HFFc6 (cell line): Measurements from ENCODE around the gene PAK2. TPM values are rescaled to one million over a fixed set of nuclear protein-coding genes. Genes with fewer than 3 reads are reported as not detected.
"Not testable (repeated sequence)": the region's sequence is repeated elsewhere in the genome, so short reads cannot be mapped to it uniquely, and the experiment has no call there.

Experiments
- DNase-seq: peaks from one replicate; pipeline ENCODE4 v3.0.0-alpha.2; 2018
- H3K27ac Mint-ChIP-seq: 2 replicates; pipeline ENCODE4 v1.8.0; 2020; ENCODE audit warnings: mild to moderate bottlenecking, mixed read lengths
- H3K27me3 Mint-ChIP-seq: 2 replicates; pipeline ENCODE4 v1.8.0; 2021; ENCODE audit warnings: mild to moderate bottlenecking, moderate library complexity, mixed read lengths; ENCODE audit not compliant: insufficient read depth
- H3K36me3 Mint-ChIP-seq: 2 replicates; pipeline ENCODE4 v1.8.0; 2021; ENCODE audit warnings: low read depth, mixed read lengths
- H3K4me1 Mint-ChIP-seq: 2 replicates; pipeline ENCODE4 v1.8.0; 2020; ENCODE audit warnings: low read depth, mixed read lengths
- H3K4me3 Mint-ChIP-seq: 2 replicates; pipeline ENCODE4 v1.8.0; 2020; ENCODE audit warnings: mild to moderate bottlenecking, moderate library complexity, mixed read lengths
- H3K9me3 Mint-ChIP-seq: 2 replicates; pipeline ENCODE4 v1.8.0; 2020; ENCODE audit warnings: mild to moderate bottlenecking, mixed read lengths
- total RNA-seq, 6 experiments: library from RNA; stranded (reverse); fragmentation: NEBNext Ultra II Directional; extraction: Animal tissue kit (Norgen Biotek cat#: 25700); gene quantifications; 2 replicates in 1 of 6; 3 replicates in 5 of 6; pipeline ENCODE4 v1.2.3, GENCODE V29; 2021
- TF ChIP-seq, protein P1 (sequence below): fragments of 200-600 bp; sonication (generic); IDR thresholded peaks from 2 replicates; pipeline ENCODE4 v1.5.0; 2021; ENCODE audit warnings: antibody characterized with exemption, mild to moderate bottlenecking

Gene PAK2
- total RNA-seq, 6 experiments from 2014 or later: 63.9 to 78.0 (median 69.4) TPM

- Mint-ChIP-seq H3K27ac (no peak overlapping the region), H3K9me3 (no peaks in the 10 kb centered on the region), H3K4me3 (no peak overlapping the region), H3K27me3 (peaks cover 2% of the 10 kb centered on the region), H3K4me1 (no peaks in the 10 kb centered on the region), H3K36me3 (no peaks in the 10 kb centered on the region)
- TF ChIP-seq, protein P1, sequence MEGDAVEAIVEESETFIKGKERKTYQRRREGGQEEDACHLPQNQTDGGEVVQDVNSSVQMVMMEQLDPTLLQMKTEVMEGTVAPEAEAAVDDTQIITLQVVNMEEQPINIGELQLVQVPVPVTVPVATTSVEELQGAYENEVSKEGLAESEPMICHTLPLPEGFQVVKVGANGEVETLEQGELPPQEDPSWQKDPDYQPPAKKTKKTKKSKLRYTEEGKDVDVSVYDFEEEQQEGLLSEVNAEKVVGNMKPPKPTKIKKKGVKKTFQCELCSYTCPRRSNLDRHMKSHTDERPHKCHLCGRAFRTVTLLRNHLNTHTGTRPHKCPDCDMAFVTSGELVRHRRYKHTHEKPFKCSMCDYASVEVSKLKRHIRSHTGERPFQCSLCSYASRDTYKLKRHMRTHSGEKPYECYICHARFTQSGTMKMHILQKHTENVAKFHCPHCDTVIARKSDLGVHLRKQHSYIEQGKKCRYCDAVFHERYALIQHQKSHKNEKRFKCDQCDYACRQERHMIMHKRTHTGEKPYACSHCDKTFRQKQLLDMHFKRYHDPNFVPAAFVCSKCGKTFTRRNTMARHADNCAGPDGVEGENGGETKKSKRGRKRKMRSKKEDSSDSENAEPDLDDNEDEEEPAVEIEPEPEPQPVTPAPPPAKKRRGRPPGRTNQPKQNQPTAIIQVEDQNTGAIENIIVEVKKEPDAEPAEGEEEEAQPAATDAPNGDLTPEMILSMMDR: peak; percentile 89
- DNase-seq: peak; percentile 45
Measured at GRCh38 chr3:196837819-196838420, 98.3 kb downstream of the PAK2 start.

- not testable (repeated sequence) for H3K27me3 Mint-ChIP-seq, H3K4me1 Mint-ChIP-seq, H3K36me3 Mint-ChIP-seq, H3K9me3 Mint-ChIP-seq, H3K4me3 Mint-ChIP-seq, DNase-seq, H3K27ac Mint-ChIP-seq
Measured at GRCh38 chr3:196839351-196839750, 99.7 kb downstream of the PAK2 start.

DNA sequence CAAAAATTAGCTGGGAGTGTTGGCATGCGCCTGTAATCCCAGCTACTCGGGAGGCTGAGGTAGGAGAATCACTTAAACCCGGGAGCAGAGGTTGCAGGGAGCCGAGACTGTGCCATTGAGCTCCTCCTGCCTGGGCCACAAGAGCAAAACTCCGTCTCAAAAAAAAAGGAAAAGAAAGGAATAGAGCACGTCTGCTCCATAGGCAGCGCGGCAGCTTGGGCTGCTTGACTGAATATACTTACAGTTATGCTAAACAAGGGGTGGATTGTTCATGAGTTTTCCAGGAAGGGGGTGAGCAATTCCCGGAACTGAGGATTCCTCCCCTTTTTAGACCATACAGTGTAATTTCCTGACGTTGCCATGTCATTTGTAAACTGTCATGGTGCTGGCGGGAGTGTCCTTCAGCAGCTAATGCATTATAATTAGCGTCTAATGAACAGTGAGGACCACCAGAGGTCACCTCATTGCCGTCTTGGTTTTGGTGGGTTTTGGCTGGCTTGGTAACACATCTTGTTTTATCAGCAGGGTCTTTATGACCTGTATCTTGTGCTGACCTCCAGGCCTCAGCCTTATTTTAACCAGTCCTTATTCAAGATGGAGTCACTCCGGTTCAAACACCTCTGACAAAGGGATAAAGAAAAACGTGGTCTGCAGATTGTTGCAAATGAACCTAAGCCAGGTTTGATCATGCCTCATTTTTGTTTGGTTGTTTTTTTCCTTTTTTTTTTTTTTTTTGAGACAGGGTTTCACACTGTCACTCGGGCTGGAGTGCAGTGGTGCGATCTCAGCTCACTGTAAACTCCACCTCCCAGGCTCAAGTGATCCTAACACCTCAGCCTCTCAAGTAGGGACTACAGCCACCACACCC is 103.1 kb downstream of the PAK2 start:
- Mint-ChIP-seq H3K36me3 (no peaks in the 10 kb centered on the region), H3K27ac (no peak overlapping the region), H3K9me3 (peaks cover 3% of the 10 kb centered on the region), H3K4me3 (no peak overlapping the region), H3K27me3 (no peaks in the 10 kb centered on the region; the same call in 1 of the 2 replicates), H3K4me1 (no peaks in the 10 kb centered on the region)
- DNase-seq: no peak
- TF ChIP-seq, protein P1: no peak

GRCh38 chr3:196843435-196844110 is 103.9 kb downstream of the PAK2 start:
- H3K36me3 Mint-ChIP-seq: no peaks in the 10 kb centered on the region
- no peaks in the 10 kb centered on the region for H3K4me1 Mint-ChIP-seq
- H3K27ac Mint-ChIP-seq: no peak overlapping the region
- H3K9me3 Mint-ChIP-seq: peaks cover 11% of the 10 kb centered on the region
- no peaks in the 10 kb centered on the region; the same call in 1 of the 2 replicates for H3K27me3 Mint-ChIP-seq
- DNase-seq: no peak
- no peak overlapping the region for H3K4me3 Mint-ChIP-seq
- TF ChIP-seq, protein P1: no peak

DNA sequence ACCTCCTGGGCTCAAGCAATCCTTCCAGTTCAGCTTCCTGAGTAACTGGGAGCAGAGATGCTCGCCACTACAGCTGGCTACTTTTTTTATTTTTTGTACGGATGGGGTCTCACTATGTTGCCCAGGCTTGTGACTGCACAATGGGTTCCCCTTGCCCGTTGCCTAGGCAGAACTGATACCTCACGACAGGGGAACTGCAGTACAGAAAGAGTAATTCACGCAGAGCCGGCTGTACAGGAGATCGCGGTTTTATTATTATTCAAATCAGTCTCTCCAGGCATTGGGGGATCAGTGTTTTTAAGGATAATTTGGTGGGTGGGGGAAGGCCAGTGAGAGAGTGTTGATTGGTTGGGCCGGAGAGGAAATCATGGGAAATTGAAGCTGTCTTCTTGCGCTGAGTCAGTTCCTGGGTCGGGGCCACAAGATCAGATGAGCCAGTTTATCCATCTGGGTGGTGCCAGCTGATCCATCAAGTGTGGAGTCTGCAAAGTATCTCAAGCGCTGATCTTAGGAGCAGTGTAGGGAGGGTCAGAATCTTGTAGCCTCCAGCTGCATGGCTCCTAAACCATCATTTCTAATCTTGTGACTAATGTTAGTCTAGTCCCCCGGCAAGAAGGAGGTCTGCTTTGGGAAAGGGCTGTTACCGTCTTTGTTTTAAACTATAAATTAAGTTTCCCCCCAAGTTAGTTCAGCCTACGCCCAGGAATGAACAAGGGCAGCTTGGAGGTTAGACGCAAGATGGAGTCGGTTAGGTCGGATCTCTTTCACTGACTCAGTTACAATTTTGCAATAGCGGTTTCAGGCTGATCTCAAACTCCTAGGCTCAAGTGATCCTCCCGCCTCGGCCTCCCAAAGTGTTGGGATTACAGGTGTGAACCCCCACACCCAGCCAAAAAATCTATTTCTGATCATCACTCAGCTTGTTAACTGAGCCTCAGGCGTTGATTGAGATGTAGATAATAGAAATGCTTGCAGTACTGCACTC is 104.9 kb downstream of the PAK2 start:
- H3K9me3 Mint-ChIP-seq: peaks cover 18% of the 10 kb centered on the region
- H3K4me3 Mint-ChIP-seq, DNase-seq, H3K27me3 Mint-ChIP-seq, H3K4me1 Mint-ChIP-seq, H3K36me3 Mint-ChIP-seq, H3K27ac Mint-ChIP-seq: not testable (repeated sequence)

GRCh38 chr3:196848375-196848774 is 108.7 kb downstream of the PAK2 start:
- H3K9me3 Mint-ChIP-seq: peaks cover 19% of the 10 kb centered on the region
- not testable (repeated sequence) for H3K27me3 Mint-ChIP-seq, H3K27ac Mint-ChIP-seq, H3K4me3 Mint-ChIP-seq, DNase-seq, H3K4me1 Mint-ChIP-seq, H3K36me3 Mint-ChIP-seq
